AG10803 (cell line): ENCODE results near the gene CRIM1.
A peak's percentile ranks its signal among the peaks of the same experiment; 100 is the strongest.

ENCODE experiments used
- DNase-seq: peaks from one replicate; pipeline ENCODE4 v3.0.0; 2010; ENCODE audit warnings: low read depth
- H3K4me3 ChIP-seq: 2 replicates; pipeline ENCODE4 v1.5.1; 2011; ENCODE audit warnings: mild to moderate bottlenecking, low read length, control low read depth
- CTCF ChIP-seq: conservative IDR thresholded peaks from 2 replicates; pipeline ENCODE4 v1.5.1; 2011; ENCODE audit warnings: mild to moderate bottlenecking, low read length, control low read depth, inconsistent platforms

The CRIM1 gene

GRCh38 chr2:36413218-36413617 lies 57.6 kb downstream of the CRIM1 start:
- no peak overlapping the region for H3K4me3 ChIP-seq
- peak; percentile 62 for DNase-seq
- TF ChIP-seq CTCF: no peak

DNA sequence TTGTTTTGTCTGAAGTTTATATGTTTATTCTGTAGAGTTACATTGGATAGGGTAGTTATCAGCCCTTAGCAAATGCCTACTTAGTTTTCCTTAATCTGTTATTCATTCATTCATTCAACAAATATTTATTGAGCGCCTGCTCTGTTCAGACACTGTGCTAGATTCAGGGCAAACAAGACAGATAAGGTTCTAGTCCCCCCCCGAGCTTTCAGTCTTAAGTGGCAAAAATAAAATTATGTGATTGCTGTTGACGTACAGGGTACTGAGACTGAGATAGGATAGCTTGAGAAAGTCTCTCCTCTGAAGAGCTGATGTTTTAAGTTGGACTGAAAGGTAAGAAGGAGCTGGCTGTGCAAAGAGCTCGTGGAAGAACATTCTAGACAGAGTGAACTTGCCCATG lies 58.7 kb downstream of the CRIM1 start:
- no peak for TF ChIP-seq CTCF
- H3K4me3 ChIP-seq: no peak overlapping the region
- DNase-seq: no peak

GRCh38 chr2:36415381-36416022 lies 59.9 kb downstream of the CRIM1 start:
- DNase-seq: no peak
- H3K4me3 ChIP-seq: no peak overlapping the region
- TF ChIP-seq CTCF: no peak

DNA sequence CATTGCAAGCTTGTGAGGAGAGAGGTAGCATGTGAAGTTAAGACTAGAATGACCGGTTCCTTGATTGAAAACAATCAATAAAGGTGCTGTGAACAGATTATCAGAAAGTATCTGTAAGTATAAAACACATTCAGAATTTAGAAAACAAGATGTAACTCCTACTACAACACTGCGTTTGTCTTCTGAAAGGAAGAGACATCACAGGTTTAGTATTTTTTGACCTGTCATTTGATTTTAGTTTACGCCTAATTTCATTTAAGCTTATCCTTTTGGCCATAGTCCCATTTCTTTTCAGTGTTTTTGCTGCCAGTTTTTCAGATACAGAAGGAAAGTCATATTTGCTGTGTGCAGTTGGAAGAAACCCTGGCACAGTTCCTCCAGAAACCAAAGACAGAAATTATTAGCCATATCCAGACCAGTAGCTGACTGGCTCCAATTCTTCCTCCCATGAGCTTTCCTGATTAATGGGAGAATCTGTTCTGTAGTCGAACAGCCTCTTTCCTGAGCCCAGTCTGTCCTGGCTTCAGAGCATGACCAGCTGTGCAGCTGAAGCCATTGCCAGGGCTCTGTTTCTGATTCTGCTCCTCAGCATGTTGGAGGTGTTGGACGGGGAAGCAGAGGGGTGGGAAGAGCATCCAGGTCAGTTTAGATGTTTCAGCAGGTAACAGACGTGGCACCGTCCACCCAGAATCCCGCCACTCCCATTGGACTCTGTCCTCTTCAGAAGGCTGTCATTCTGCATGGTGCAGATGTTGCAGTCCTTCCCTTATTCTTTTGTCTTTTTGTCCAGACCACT lies 61.0 kb downstream of the CRIM1 start:
- DNase-seq: peak; percentile 35
- no peak for TF ChIP-seq CTCF
- no peak overlapping the region for H3K4me3 ChIP-seq

- no peak for TF ChIP-seq CTCF
- DNase-seq: no peak
- no peak overlapping the region for H3K4me3 ChIP-seq
Measured at GRCh38 chr2:36420569-36421181, 65.1 kb downstream of the CRIM1 start.

DNA sequence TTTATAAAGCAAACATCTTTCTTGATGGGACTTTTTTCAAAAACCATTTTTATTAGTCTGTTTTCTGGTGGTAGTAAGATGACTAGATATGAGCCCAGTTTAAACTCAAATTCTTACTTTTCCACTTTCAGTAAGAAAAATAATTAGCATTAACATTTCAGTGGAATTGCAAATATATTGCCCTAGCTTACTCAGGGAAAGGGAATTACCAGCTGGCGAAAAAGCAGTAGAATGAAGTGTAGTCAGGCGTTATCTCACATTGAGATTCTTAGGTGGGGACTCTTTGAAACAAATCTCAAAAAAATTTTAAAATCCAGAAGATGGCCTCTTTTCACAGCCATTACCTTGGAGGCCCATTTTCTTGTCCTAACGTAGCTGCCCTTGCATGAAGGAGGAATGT lies 65.8 kb downstream of the CRIM1 start:
- no peak overlapping the region for H3K4me3 ChIP-seq
- DNase-seq: no peak
- no peak for TF ChIP-seq CTCF
